ENCODE results near the gene CD80.

Gene CD80

GRCh38 chr3:119547227-119547626 lies 12.2 kb downstream of the CD80 start:
- DNase-seq (ENCODE audit: low read depth in 2 of 2): no peak

- DNase-seq (ENCODE audit: low read depth in 2 of 2): no peak
Measured at GRCh38 chr3:119543147-119543546, 16.3 kb downstream of the CD80 start.

GRCh38 chr3:119542168-119542767 lies 17.1 kb downstream of the CD80 start:
- DNase-seq (ENCODE audit: low read depth in 2 of 2): no peak

- DNase-seq (ENCODE audit: low read depth in 2 of 2): no peak
Measured at GRCh38 chr3:119541547-119541946, 17.9 kb downstream of the CD80 start.

GRCh38 chr3:119538772-119539171 lies 20.6 kb downstream of the CD80 start:
- no peak for DNase-seq (ENCODE audit: low read depth in 2 of 2)

GRCh38 chr3:119536757-119537156 lies 22.7 kb downstream of the CD80 start:
- DNase-seq (ENCODE audit: low read depth in 2 of 2): no peak

GRCh38 chr3:119534296-119534695 lies 25.1 kb downstream of the CD80 start:
- no peak for DNase-seq (ENCODE audit: low read depth in 2 of 2)

- no peak for DNase-seq (ENCODE audit: low read depth in 2 of 2)
Measured at GRCh38 chr3:119531151-119531550, 28.3 kb downstream of the CD80 start.

- no peak for DNase-seq (ENCODE audit: low read depth in 2 of 2)
Measured at GRCh38 chr3:119530456-119530855, 29.0 kb downstream of the CD80 start.

GRCh38 chr3:119529883-119530282 lies 29.5 kb downstream of the CD80 start:
- DNase-seq (ENCODE audit: low read depth in 2 of 2): no peak

GRCh38 chr3:119527714-119528113 lies 31.7 kb downstream of the CD80 start:
- no peak for DNase-seq (ENCODE audit: low read depth in 2 of 2)

GRCh38 chr3:119524931-119525662 lies 34.3 kb downstream of the CD80 start:
- DNase-seq (ENCODE audit: low read depth in 2 of 2): no peak

GRCh38 chr3:119518026-119518425 lies 41.4 kb downstream of the CD80 start:
- no peak for DNase-seq (ENCODE audit: low read depth in 2 of 2)

GRCh38 chr3:119517112-119517511 lies 42.3 kb downstream of the CD80 start:
- no peak for DNase-seq (ENCODE audit: low read depth in 2 of 2)

- no peak for DNase-seq (ENCODE audit: low read depth in 2 of 2)
Measured at GRCh38 chr3:119514637-119515036, 44.8 kb downstream of the CD80 start.

- DNase-seq (ENCODE audit: low read depth in 2 of 2): no peak
Measured at GRCh38 chr3:119510690-119511089, 48.7 kb downstream of the CD80 start.

- DNase-seq (ENCODE audit: low read depth in 2 of 2): no peak
Measured at GRCh38 chr3:119508172-119508845, 51.1 kb downstream of the CD80 start.

GRCh38 chr3:119507404-119507803 lies 52.0 kb downstream of the CD80 start:
- DNase-seq (ENCODE audit: low read depth in 2 of 2): no peak

- no peak for DNase-seq (ENCODE audit: low read depth in 2 of 2)
Measured at GRCh38 chr3:119506631-119507030, 52.8 kb downstream of the CD80 start.

- no peak for DNase-seq (ENCODE audit: low read depth in 2 of 2)
Measured at GRCh38 chr3:119500901-119501300, 58.5 kb downstream of the CD80 start.

GRCh38 chr3:119500265-119500664 lies 59.1 kb downstream of the CD80 start:
- no peak for DNase-seq (ENCODE audit: low read depth in 2 of 2)

- DNase-seq (ENCODE audit: low read depth in 2 of 2): peak; percentile 96
Measured at GRCh38 chr3:119498186-119499011, 61.0 kb downstream of the CD80 start, which contains the start of gene TIMMDC1. Gene TIMMDC1, plus strand, starts transcription at chr3:119498547. Its CDS starts 187 bp downstream, at chr3:119498734.

All from stimulated activated CD8-positive, alpha-beta memory T cell treated with anti-CD3 and anti-CD28 coated beads, Interleukin-2, amount 100 ng/mL, for 48 hours (primary cell).